Skeletal muscle cell (primary cell): ENCODE results near the gene TRPM4.
"Not testable (repeated sequence)": the region's sequence is repeated elsewhere in the genome, so short reads cannot be mapped to it uniquely, and the experiment has no call there.

Experiments used
- DNase-seq: peaks from one replicate; pipeline ENCODE4 v3.0.0-alpha.2; 2010; ENCODE audit warnings: low read depth
- H3K4me3 ChIP-seq: 2 replicates; pipeline ENCODE4 v1.5.1; 2011; ENCODE audit warnings: low read depth, mild to moderate bottlenecking, control low read depth, low read length, moderate library complexity

TRPM4 gene

DNA sequence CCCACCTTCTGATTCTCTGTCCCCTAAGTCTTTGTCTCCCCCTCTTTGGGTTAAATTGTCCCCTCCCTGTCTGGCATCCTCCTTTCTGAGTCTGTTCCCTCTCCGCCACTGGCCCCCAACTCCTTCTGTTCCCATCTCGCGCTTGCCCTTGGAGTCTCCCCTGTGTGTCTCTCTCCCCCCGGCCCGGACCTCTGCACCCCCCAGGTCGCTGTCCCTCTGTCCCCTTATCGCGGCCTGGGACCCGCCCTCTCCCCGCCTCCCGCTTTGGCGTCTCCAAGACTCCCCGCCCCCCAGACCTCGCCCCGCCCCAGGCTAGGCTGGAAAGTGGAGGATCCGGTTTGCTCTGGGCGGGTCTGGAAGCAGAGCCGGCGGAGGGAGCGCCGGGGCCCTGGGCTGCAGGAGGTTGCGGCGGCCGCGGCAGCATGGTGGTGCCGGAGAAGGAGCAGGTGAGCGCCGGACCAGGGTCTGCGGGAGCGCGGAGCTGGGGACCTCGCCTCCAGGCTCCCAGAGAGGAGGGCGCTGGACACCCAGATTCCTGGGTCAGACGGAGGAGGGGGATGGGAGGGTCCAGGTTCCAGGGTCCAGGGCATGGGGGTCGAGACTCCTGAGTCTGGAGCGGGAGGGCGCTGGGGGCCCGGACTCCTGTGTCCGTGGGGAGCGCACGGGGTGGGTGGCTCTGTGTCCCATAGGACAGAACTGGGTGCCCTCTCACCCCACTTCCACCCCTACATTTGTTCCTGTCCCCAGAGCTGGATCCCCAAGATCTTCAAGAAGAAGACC, at the start of gene TRPM4:
Gene TRPM4 (plus strand): TSS at position 348 of the 780 bp plus-strand sequence. CDS start 75 bp downstream, at position 423.
- DNase-seq = no peak
- H3K4me3 ChIP-seq = peak within 1 kb of the TSS; percentile 89

DNA sequence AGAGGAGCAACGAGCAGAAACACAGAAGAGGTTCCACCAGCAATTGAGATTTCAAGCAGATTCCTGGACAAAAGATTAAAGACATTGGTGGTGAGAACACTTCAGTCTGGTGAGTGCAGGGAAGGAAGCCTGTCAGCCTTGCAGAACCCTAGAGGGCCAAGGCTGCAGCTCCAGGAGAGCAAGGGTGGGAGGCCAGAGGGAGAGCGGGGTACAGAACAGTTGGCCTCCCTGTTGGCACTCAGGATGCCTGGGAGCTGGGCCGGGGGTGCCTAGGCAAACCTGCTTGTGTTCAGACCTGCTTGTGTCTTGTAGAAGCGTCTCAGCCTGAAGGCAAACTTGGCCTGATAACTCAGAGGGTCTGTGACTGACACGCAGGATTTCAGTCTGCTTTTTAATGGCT, 48.5 kb upstream of the TRPM4 start:
- DNase-seq = no peak
- no peak overlapping the region for H3K4me3 ChIP-seq

DNA sequence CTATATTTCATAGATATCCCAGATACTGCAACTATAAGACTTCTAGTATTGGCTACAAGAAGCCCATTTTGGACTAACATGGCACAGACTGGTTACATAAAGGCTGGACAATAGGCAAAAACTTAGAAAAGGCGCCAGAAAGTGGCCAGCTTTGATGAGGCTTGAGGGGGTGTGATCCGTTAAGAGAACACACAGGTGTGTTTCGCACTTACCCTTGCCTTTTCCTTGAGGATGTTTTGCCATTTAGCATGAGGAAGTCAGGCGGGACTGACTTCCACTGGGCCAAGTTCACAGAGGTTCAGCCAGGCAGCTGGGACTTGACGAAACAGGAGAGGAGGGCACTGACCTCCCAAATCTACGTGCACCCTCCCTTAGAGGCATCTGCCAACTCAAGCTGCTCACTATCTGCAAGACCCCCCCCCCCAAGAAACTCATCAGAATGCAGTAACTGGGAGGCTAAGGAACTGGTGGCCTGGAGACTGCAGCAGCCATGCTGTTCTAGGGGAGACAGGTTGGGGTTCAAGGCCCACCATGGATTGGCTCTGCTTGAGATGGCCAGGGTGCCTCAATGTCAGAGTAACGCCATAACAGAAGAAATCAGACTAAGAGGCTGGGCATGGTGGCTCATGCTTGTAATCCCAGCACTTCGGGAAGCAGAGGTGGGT, 47.9 kb upstream of the TRPM4 start:
- H3K4me3 ChIP-seq = no peak overlapping the region
- DNase-seq = no peak

DNA sequence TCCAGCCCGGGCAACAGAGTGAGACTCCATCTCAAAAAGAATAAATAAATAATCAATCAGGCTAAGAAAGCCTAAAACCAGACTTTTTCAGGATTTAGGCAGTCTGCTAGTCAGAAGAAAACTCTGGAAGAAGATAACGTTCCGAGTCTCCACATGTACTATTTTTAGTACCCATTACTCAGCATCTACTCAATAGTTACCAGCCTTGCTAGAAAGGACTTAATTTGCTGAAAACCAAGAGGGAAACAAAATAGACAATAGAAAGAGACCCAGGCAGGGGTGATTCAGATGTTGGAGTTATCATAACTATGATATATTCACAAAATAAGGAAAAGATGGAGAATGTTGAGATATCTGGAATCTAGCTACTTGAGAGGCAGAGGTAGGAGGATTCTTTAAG, 47.0 kb upstream of the TRPM4 start:
- DNase-seq = no peak
- no peak overlapping the region for H3K4me3 ChIP-seq

DNA sequence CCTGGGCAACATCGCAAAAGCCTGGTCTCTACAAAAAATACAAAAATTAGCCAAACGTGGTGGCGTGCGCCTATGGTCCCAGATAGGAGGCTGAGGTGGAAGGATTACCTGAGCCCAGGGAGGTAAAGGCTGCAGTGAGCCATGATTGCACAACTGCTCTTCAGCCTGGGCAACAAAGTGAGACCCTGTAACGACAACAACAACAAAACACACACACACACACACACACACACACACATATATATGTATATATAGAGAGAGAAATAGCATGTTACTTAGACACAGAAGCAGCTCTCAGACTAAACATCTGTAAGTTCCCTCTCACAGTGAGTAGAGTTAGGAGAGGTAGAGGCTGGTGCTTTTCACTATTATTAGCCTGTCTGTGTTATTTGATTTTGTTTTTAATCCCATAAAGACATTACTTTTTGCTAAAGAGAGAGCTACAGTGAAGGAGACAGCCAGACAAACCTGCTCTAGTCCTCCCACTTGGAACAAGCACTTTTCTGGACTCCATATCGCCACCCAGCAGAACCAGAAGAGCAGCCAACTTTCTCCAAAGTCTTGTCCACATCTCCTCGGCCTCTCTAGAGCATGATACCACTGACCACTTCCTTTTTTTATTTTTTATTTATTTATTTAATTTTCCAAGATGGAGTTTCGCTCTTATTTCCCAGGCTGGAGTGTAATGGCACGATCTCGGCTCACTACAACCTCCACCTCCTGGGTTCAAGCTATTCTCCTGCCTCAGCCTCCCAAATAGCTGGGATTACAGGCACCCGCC, 46.2 kb upstream of the TRPM4 start:
- no peak overlapping the region for H3K4me3 ChIP-seq
- no peak for DNase-seq

DNA sequence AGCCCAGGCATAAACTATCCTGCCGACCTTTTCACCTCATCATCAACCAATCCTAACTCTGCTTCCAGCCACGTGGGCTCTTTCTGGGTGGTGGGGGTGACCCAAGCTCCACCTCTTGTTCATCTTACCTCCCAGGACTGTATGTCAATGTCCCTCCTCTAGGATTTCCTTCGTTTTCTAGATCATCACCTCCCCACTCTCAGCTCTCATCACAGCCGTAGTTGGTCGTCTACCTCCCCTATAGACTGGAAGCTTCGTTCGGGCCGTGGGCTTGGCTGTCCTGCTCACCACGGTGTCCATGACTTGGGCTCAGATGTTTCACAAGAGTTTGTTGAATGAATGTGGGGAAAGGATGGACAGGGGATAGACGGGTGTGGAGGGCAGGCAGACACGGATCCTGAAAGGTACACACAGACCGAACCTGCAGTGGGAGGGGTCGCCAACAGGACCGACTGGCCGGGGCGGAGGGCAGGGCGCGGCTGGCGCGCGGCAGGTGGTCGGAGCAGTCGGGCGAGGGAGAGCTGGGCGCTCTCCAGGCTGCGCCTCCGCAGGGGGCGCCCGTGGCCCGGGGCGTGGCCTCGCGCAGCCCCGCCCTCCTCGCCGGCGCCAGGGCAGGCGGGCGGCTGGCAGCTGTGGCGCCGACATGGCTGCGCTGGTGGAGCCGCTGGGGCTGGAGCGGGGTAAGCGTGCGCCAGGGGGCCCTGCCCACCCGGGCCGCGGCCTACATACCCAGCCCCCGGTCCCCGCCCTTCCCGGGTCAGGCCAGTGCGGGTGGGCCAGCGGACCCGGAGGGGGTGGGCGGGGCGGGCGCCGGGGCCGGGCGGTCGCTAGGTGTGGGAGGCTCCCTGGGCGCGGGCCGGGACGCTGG, 43.6 kb upstream of the TRPM4 start, which contains the start of gene LIN7B:
Gene LIN7B (plus strand): TSS at position 609 of the 868 bp plus-strand sequence. CDS start 35 bp downstream, at position 644.
- H3K4me3 ChIP-seq = peak within 1 kb of the TSS; percentile 76
- DNase-seq = no peak

DNA sequence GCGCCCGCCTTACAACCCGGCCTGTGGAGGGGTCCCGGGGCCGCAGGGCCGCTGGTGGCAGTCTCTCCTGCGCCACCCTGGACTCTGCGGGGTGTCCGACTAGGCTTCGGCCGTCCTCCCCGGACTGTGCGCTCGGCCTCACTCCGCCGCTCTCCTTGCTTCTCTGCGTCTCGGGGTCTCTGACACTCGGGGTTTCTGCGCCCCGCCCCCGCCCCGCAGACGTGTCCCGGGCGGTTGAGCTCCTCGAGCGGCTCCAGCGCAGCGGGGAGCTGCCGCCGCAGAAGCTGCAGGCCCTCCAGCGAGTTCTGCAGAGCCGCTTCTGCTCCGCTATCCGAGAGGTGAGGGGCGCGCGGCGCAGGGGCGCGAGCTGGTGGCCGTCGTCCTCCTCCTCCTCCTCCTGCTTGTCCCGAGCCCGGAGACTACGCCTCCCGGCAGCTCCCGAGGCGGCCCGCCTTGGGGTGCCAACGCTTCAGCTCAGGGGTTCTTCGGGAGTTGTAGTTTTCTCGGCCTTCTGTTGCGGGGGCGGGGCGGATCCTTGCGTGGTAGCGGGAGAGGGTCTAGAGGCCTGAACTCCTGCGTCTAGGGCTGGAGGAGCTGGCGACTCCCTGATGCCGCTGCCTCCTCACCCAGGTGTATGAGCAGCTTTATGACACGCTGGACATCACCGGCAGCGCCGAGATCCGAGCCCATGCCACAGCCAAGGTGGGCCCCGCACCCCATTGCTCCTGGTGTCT, 42.8 kb upstream of the TRPM4 start:
- no peak for DNase-seq
- peak overlapping the region; percentile 76 for H3K4me3 ChIP-seq

DNA sequence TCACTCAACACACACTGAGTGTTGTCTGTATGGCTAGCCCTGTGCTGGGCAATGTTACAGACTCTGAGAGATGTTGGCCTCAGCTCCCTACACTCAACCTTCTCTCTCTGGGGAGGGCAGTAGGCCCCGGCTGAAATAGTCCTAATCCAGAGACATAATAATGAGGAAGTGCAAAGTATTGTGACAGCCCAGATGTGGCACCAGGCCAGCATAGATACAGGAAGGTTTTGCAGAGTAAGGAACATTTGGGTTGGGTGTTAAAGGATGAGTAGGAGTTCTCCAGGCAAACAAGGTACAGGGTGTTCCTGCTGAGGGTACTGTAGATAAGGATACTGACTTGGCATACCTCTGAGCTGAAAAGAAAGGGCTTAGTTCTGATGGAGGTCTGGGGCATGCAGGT, 41.0 kb upstream of the TRPM4 start:
- DNase-seq = no peak
- H3K4me3 ChIP-seq = no peak overlapping the region

DNA sequence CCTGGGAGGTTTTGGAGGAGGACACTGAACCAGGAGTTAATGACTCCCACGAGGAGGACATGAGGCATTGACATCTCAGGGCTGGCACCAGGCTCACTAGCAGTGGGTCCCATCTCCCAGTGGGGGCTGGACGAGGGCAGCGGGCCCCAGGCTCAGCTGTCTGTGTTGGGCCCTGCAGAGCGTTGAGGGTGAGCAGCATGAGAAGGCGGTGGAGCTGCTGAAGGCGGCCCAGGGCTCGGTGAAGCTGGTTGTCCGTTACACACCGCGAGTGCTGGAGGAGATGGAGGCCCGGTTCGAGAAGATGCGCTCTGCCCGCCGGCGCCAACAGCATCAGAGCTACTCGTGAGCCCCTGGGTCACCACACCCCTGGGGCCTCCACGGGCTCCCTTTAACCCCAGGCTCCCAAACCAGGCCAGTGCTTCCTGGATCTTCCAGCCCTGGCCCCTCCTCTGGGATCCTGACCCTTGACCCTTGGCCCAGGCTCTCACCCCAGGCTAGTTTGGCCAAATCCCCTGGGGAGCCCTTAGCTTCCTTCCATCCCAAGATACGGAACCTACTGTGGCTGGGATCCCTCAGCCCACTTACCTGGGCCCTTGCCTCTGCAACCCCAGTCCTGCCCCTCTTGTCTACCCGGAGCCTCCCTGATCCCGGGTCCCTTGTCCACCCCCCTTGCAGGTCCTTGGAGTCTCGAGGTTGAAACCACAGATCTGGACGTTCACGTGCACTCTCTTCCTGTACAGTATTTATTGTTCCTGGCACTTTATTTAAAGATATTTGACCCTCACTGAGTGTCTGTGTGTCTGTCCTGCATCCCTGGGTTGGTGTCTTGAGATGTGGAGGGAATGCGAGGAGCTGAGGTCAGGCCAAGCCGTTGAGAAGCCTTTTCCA, 39.7 kb upstream of the TRPM4 start:
- no peak for DNase-seq

DNA sequence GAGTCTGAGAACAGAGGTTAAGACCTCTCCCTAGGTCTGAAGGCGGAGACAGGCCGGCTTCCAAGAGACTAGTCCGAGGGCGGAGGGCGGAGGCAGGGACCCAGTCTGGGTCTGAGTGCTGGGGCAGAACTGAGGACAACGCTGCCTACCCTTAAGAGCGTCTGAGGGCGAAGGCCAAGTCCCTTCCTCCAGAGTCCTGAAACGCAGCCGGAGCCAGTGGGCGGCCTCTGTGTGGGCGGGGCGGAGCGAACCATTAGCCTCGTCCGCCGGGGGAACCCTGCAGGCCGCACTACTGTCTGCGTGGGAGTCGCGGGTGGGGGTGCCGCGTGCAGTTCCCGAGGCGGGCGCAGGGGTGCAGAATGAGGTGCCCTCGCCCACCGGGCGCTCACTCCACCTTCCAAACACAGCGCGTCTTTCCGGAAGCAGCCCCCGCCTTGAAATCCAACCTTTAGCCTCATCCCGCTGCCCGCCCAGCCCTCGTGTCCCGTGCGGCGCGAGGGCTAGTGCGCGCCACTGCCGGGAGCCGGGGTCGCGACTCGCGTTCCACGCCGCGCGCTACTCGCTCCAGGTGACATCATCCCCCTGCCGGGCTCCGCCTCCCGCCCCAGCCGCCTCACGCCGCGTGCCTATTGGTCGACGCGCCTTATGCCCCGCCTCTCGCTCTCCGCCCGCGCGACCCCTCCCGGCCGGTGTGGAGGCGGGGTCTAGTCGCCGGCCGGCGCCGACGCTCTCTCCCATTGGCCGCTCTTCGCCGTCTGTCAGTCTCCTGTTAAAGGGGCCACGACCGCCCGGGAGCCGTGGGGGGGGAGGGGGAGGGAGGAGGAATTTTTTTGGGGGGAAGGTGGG, 38.8 kb upstream of the TRPM4 start, which contains the start of gene C19orf73:
Gene C19orf73 (minus strand): TSS at position 579 of the 846 bp plus-strand sequence. CDS start 121 bp downstream, at position 458.
- peak within 1 kb of the TSS; percentile 70 for H3K4me3 ChIP-seq
- peak; percentile 76 for DNase-seq

More for the DNA sequence above, 39.7 kb upstream of the TRPM4 start:
- peak overlapping the region; percentile 70 for H3K4me3 ChIP-seq

DNA sequence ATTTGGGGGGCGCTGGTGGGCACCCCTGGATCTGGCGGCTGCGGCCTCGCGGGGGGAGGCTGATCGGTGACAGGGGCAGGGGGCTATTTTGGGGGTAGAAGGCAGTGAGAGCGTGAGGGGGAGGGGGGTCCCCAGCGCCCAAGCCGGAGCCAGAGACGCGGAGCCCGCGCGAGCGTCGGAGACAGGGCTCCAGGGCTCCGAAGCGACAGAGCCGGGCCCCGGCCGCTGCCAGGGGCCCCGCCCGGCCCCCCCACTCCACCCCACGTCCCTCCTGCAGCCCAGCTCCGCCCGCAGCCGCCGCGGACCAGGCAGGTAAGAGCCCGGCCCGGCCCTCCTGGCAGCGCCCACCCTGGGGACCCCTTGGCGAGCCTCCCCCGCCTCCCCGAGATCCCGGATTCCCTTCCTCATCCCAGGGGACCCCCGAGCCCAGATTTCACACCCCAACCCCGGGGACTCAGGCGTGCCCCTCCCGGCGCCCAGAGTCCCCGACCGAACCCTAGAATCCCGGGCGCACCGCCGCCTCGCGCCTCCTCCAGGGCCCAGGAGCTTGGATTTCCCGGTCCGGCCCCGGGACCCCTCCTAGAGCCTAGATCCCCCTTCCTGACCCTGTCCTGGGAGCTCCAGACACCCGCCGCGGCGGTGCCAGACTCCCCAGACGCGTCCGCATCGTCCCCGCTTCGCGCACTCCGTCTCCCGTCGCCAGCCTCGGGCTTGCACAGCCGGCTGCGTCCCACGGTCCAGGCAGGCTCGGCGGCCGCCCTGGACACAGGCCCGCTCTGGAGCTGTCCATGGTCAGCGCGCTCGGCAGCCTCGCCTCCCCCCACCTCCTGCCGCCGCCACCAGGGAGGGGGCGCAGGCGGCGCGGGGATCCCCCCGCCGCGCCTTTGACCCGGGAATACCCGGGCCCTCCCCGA, 37.9 kb upstream of the TRPM4 start, which contains the start of gene PPFIA3:
Gene PPFIA3 (plus strand): TSS at position 134 of the 914 bp plus-strand sequence. CDS start 8,330 bp downstream, outside the sequence.
- H3K4me3 ChIP-seq = peak within 1 kb of the TSS; percentile 70
- DNase-seq = no peak

DNA sequence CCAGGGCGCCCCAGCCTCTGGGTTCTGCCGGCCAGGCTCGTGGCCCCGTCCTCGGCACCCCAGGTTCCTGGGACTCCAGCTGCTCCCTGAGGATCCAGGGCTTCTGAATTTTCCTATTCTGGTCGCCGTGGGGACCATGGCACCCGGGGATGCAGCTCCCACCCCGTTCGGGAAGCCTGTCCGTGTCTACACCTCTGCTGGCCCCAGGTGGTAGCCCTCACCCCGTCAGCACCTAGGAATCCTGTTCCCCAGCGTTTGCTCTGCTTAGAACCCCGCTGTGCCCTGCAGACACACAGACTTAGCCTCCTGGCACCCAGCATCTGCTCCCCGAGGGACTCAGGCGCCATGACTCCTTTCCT, 37.3 kb upstream of the TRPM4 start:
- no peak overlapping the region for H3K4me3 ChIP-seq
- no peak for DNase-seq

DNA sequence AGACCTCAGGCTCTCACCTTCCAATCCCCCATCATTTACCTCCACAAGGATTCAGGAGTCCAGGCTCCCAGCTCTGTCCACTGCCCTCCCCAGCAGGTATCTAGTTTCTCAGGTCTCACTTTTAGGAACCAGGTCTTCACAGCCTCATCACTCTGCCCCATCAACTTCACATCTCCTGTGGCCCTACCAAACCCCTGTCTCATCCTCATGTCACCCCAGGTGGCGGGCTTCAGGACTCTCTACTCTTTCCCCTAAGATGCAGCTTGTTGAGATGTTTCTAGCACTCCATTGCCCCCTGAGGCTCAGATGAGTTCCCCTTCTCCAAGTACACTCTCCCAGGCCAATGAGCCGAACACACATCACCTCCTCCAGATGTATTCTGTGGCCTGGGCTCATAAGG, 36.7 kb upstream of the TRPM4 start:
- H3K4me3 ChIP-seq = no peak overlapping the region
- no peak for DNase-seq

DNA sequence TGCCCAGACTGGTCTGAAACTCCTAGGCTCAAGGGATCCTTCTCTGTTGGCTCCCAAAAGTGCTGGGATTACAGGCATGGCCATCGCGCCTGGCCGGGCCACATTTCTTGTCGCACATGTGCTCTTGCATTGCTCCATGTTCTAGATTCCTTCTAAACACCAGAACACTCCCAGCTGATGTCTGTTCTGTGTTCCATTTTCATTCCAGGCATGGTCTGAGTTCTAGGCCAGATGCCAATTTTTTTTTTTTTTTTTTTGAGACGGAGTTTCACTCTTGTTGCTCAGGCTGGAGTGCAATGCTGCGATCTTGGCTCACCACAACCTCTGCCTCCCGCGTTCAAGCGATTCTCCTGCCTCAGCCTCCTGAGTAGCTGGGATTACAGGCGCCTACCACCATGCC, 35.8 kb upstream of the TRPM4 start:
- DNase-seq, H3K4me3 ChIP-seq: not testable (repeated sequence)

DNA sequence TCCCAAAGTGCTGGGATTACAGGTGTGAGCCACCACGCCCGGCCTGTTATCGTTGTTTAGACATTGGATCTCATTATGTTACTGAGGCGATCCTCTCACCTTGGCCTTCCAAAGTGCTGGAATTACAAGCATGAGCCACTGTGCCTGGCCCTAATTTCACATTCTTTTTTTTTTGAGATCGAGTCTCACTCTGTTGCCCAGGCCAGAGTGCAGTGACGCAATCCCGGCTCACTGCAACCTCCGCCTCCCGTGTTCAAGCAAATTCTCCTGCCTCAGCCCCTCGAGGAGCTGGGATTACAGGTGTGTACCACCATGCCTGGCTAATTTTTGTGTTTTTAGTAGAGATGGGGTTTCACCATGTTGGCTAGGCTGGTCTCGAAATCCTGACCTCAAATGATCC, 34.3 kb upstream of the TRPM4 start:
- H3K4me3 ChIP-seq, DNase-seq: not testable (repeated sequence)
